Keratinocyte (primary cell): ENCODE measurements around the gene HSD17B2. TPM values are rescaled to one million over a fixed set of nuclear protein-coding genes. Genes with fewer than 3 reads are reported as not detected.

ENCODE experiments used
- DNase-seq: peaks from one replicate; pipeline ENCODE4 v3.0.0-alpha.2; 2011; ENCODE audit warnings: low read depth, missing footprints, low spot score
- FAIRE-seq: peaks from 2 replicates; lab custom pipeline; 2011; peaks lifted over from hg19 to GRCh38; lab: Jason Lieb, UNC
- H2AFZ ChIP-seq: 2 replicates; pipeline ENCODE4 v1.6.0; 2012; ENCODE audit warnings: low read length, control low read depth, inconsistent platforms; ENCODE audit not compliant: control insufficient read depth
- H3K27ac ChIP-seq: 2 replicates; pipeline ENCODE4 v1.5.1; 2011; ENCODE audit warnings: low read length; ENCODE audit not compliant: control insufficient read depth, insufficient read depth
- H3K27me3 ChIP-seq: 3 replicates; pipeline ENCODE4 v1.6.0; 2011; ENCODE audit warnings: low read length; ENCODE audit not compliant: control insufficient read depth, insufficient read depth; ENCODE audit errors: extremely low read depth
- H3K36me3 ChIP-seq, 2 experiments: 2 replicates in 1 of 2; 3 replicates in 1 of 2; pipeline ENCODE4 v1.5.1; 2011; ENCODE audit warnings: low read length in 2 of 2, mild to moderate bottlenecking in 1 of 2; ENCODE audit not compliant: control insufficient read depth in 2 of 2, insufficient read depth in 2 of 2; ENCODE audit errors: extremely low read depth in 1 of 2
- H3K4me1 ChIP-seq: 3 replicates; pipeline ENCODE4 v1.5.1; 2011; ENCODE audit warnings: low read length; ENCODE audit not compliant: control insufficient read depth, insufficient read depth; ENCODE audit errors: extremely low read depth
- H3K4me2 ChIP-seq: 3 replicates; pipeline ENCODE4 v1.6.0; 2011; ENCODE audit warnings: low read depth, low read length; ENCODE audit not compliant: control insufficient read depth, insufficient read depth; ENCODE audit errors: extremely low read depth
- H3K4me3 ChIP-seq, 3 experiments: fragments of 200-600 bp in 1 of 3; sonication (generic) in 1 of 3; 2 replicates in 2 of 3; 3 replicates in 1 of 3; pipeline ENCODE4 v1.5.1; 2011 to 2016; ENCODE audit warnings: low read length in 3 of 3, mild to moderate bottlenecking in 3 of 3, control low read depth in 2 of 3, inconsistent platforms in 1 of 3, low read depth in 1 of 3, mixed read lengths in 1 of 3, mixed run types in 1 of 3, moderate library complexity in 1 of 3; ENCODE audit not compliant: control insufficient read depth in 2 of 3, insufficient read depth in 2 of 3; ENCODE audit errors: extremely low read depth in 1 of 3
- H3K79me2 ChIP-seq: 2 replicates; pipeline ENCODE4 v1.6.0; 2012; ENCODE audit warnings: low read length; ENCODE audit not compliant: control insufficient read depth, insufficient read depth
- H3K9ac ChIP-seq: 3 replicates; pipeline ENCODE4 v1.6.0; 2011; ENCODE audit warnings: low read length; ENCODE audit not compliant: control insufficient read depth, insufficient read depth; ENCODE audit errors: extremely low read depth
- H3K9me1 ChIP-seq: 3 replicates; pipeline ENCODE4 v1.6.0; 2011; ENCODE audit warnings: low read length; ENCODE audit not compliant: control insufficient read depth, insufficient read depth; ENCODE audit errors: extremely low read depth
- H3K9me3 ChIP-seq: 2 replicates; pipeline ENCODE4 v1.5.1; 2012; ENCODE audit warnings: low read depth, low read length; ENCODE audit not compliant: control insufficient read depth
- H4K20me1 ChIP-seq: 3 replicates; pipeline ENCODE4 v1.6.0; 2011; ENCODE audit warnings: low read length; ENCODE audit not compliant: control insufficient read depth, insufficient read depth; ENCODE audit errors: extremely low read depth
- EZH2 ChIP-seq: IDR thresholded peaks from one replicate; pipeline ENCODE4 v1.6.1; 2012; ENCODE audit warnings: inconsistent platforms, mild to moderate bottlenecking, low read length, moderate library complexity
- dilution Hi-C: fragments of 300-500 bp; cut with MboI; formaldehyde crosslinking; loops from one replicate; pipeline ENCODE4 v1.7.0; 2020; ENCODE audit warnings: low sequenced_read_pairs; ENCODE audit not compliant: extremely low pct_ligation_motif_present
- polyA plus RNA-seq, 5 experiments: library from polyadenylated mRNA; depleted of rRNA in 3 of 5; stranded (reverse) in 3 of 5; stranded (forward) in 1 of 5; unstranded in 1 of 5; fragments of >200 nt; gene quantifications; 1 replicate in 1 of 5; 2 replicates in 3 of 5; 3 replicates in 1 of 5; pipeline versions ENCODE4 v1.2.1 to v1.2.3, GENCODE V29; 2011 to 2012; ENCODE audit warnings: missing spikeins in 2 of 5, low read depth in 1 of 5, low replicate concordance in 1 of 5
- TF ChIP-seq, protein P1 (sequence below), 3 experiments: IDR thresholded peaks in 1 of 3; conservative IDR thresholded peaks in 1 of 3; optimal IDR thresholded peaks in 1 of 3; 2 replicates in 2 of 3; 3 replicates in 1 of 3; pipeline versions ENCODE3 to v1.5.1; 2011; ENCODE audit warnings: low read length in 3 of 3, mild to moderate bottlenecking in 3 of 3, moderate library complexity in 2 of 3, control low read depth in 1 of 3, inconsistent platforms in 1 of 3; ENCODE audit not compliant: insufficient read depth in 2 of 3; ENCODE audit errors: extremely low read depth in 1 of 3

Gene HSD17B2
- polyA plus RNA-seq, 1 donor (not counting 4 experiments of a cell fraction or from before 2014, with no cell fraction given) = 3.1 TPM

DNA sequence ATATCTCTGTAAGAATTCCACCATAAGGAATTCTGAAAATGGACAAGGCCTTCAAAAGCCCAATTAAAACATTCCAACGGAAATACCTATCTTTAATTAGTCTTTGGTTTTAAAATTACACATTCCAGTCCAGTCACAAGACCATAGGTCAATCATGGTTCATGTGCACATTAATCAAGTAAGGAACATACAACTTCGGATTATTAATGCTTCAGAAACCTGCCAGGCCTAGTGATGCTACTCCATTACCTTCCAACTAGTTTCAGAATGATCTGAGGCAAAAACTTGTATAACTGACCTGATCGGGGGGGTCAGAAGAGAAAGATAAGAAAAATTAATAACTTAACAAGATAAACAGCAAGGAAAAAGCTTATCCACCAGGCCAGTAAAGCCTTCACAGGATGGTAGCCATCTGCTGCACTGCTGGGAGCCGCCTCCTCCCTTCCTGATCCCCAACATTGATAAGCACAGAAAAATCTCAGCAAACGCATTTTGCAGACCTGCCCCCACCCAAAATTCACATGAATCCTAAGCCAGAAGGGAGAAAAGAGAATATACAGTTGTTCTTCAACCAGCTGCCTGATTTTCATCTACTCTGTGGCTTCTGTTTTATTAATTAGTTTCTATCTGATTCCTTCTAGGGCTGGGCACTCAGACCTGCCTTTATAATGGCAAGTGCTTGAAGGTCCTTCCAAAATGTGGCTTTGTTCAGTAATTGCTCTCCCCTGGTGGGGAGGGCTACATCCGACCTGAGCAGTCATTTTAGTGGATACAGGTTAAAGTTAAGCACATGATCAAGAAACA, 29.8 kb upstream of the HSD17B2 start:
- Histone ChIP-seq H3K4me3 (no peak overlapping the region), H2AFZ (no peak overlapping the region), H3K9me1 (no peaks in the 10 kb centered on the region), H4K20me1 (no peaks in the 10 kb centered on the region), H3K27me3 (no peaks in the 10 kb centered on the region), H3K4me1 (no peaks in the 10 kb centered on the region), H3K9me3 (no peaks in the 10 kb centered on the region), H3K36me3 (peaks cover 5 to 11% of the 10 kb centered on the region in 2 experiments), H3K9ac (no peak overlapping the region), H3K27ac (no peak overlapping the region), H3K79me2 (peaks cover 3% of the 10 kb centered on the region), H3K4me2 (no peak overlapping the region)
- no peak for TF ChIP-seq EZH2
- TF ChIP-seq, protein P1, sequence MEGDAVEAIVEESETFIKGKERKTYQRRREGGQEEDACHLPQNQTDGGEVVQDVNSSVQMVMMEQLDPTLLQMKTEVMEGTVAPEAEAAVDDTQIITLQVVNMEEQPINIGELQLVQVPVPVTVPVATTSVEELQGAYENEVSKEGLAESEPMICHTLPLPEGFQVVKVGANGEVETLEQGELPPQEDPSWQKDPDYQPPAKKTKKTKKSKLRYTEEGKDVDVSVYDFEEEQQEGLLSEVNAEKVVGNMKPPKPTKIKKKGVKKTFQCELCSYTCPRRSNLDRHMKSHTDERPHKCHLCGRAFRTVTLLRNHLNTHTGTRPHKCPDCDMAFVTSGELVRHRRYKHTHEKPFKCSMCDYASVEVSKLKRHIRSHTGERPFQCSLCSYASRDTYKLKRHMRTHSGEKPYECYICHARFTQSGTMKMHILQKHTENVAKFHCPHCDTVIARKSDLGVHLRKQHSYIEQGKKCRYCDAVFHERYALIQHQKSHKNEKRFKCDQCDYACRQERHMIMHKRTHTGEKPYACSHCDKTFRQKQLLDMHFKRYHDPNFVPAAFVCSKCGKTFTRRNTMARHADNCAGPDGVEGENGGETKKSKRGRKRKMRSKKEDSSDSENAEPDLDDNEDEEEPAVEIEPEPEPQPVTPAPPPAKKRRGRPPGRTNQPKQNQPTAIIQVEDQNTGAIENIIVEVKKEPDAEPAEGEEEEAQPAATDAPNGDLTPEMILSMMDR (optimal IDR thresholded peaks at IDR 0.05 in 1 of 3, IDR thresholded peaks at IDR 0.05 in 1 of 3, conservative IDR thresholded peaks at IDR 0.05 in 1 of 3; ENCODE audit: extremely low read depth in 1 of 3, insufficient read depth in 2 of 3, low read length in 3 of 3) = no peak
- dilution Hi-C loops = no loop called here
- no peak for DNase-seq
- no peak for FAIRE-seq

DNA sequence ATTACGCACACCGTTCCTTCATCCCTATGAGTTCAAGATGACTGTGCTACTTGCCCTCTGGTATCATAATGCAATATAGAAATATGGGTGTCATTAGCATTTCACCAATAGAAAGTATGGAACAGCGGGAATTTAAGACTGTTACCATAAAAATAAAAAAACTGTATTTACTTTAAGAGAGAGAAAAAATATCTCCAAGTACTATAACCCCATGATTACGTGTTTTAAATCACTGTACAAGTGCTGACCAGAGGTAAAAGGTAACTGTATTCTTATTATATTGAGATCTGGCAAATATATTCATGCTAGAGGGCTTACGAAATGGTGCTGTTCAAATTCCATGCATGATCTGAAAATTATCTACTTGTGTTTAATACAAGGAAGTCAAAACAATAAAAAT, 29.0 kb upstream of the HSD17B2 start:
- Histone ChIP-seq H4K20me1 (no peaks in the 10 kb centered on the region), H3K79me2 (peaks cover 5% of the 10 kb centered on the region), H3K4me1 (no peaks in the 10 kb centered on the region), H3K9ac (no peak overlapping the region), H3K27ac (no peak overlapping the region), H3K4me3 (no peak overlapping the region), H3K9me1 (no peaks in the 10 kb centered on the region), H3K36me3 (peaks cover 5 to 11% of the 10 kb centered on the region in 2 experiments), H3K4me2 (no peak overlapping the region), H3K9me3 (no peaks in the 10 kb centered on the region), H2AFZ (no peak overlapping the region), H3K27me3 (no peaks in the 10 kb centered on the region)
- TF ChIP-seq EZH2 = no peak
- TF ChIP-seq, protein P1 (optimal IDR thresholded peaks at IDR 0.05 in 1 of 3, IDR thresholded peaks at IDR 0.05 in 1 of 3, conservative IDR thresholded peaks at IDR 0.05 in 1 of 3; ENCODE audit: extremely low read depth in 1 of 3, insufficient read depth in 2 of 3, low read length in 3 of 3) = no peak
- FAIRE-seq (no peak), DNase-seq (no peak)
- dilution Hi-C loops = no loop called here
